ENCODE measurements around the gene ITGA11.

Gene ITGA11

GRCh38 chr15:68420186-68420684 is 11.7 kb downstream of the ITGA11 start:
- DNase-seq, result no peak
- TF ChIP-seq CTCF (IDR thresholded peaks at IDR 0.05; ENCODE audit: low read depth, low read length), result no peak
- Histone ChIP-seq H3K9me3 (no peaks in the 10 kb centered on the region), H3K36me3 (no peaks in the 10 kb centered on the region), H3K27me3 (no peaks in the 10 kb centered on the region), H3K4me3 (ENCODE audit: low read depth, low read length) (no peak overlapping the region), H3K4me1 (peaks cover 8% of the 10 kb centered on the region; the same call in 1 of the 2 replicates)

DNA sequence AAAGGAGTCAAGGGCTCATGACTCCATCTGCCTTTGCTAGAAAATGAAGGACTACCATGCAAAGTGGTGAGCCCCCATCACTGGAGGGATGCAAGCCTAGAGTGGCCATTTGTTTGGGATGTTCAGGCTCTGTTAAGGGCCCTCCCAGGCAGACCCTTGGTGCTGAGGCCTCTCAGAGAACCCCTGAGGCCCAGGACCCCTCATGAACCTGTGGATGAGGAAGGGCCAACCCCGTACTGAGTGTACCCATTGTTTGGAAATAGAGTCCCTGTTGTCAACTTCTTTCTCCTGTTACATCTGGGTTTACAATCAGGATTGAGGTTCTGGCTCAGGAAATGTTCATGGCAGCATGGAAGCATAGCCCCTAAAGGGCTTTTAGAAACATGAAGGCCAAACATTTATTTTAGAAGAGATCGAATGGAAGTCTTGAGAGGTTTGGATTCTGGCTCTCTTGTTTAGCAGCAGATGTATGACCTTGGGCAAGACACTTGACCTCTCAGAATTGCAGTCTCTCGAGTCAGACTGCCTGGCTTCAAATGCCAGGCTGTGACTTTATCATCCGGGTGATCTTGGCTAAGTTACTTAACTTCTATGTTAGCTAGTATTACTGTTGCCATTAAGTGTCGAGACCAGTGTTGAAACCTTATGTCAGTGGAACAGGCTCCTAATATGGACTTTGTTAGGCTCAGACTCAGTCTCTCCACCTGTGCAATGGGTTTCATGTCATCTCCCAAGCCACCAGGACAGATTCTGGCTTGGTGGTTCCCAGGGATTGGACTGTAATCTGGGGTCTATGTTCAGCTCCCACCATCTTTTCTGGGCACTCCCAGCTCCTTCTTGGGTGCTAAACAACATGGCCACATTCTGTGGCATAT is 12.4 kb downstream of the ITGA11 start:
- DNase-seq, result no peak
- Histone ChIP-seq H3K27me3 (no peaks in the 10 kb centered on the region), H3K4me1 (peaks cover 8% of the 10 kb centered on the region; the same call in 1 of the 2 replicates), H3K9me3 (no peaks in the 10 kb centered on the region), H3K4me3 (ENCODE audit: low read depth, low read length) (no peak overlapping the region), H3K36me3 (no peaks in the 10 kb centered on the region)
- TF ChIP-seq CTCF (IDR thresholded peaks at IDR 0.05; ENCODE audit: low read depth, low read length), result no peak

- Histone ChIP-seq H3K4me3 (ENCODE audit: low read depth, low read length) (no peak overlapping the region), H3K27me3 (no peaks in the 10 kb centered on the region), H3K36me3 (no peaks in the 10 kb centered on the region), H3K9me3 (no peaks in the 10 kb centered on the region), H3K4me1 (peaks cover 8% of the 10 kb centered on the region; the same call in 1 of the 2 replicates)
- no peak for TF ChIP-seq CTCF (IDR thresholded peaks at IDR 0.05; ENCODE audit: low read depth, low read length)
- no peak for DNase-seq
These were observed 13.3 kb downstream of the ITGA11 start for GRCh38 chr15:68418611-68419161.

DNA sequence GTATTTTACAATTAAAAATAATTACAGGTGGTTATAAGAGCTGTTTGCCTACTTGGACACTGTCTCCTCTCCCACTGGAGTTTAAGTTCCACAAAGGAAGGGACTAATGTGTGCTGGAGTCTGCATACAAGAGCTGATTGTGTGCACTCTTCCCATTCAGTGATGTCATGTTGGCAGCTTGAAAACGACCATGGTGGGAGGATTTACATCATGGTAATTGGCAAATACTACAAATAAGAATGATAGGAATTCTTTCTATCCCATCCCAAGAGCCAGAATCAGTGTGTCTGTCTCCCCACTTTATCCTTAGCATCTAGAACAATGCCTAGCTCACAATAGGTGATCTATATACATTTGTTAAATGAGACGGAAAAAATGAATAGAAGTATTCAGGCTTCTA is 14.1 kb downstream of the ITGA11 start:
- DNase-seq, result no peak
- Histone ChIP-seq H3K36me3 (no peaks in the 10 kb centered on the region), H3K4me1 (peaks cover 8% of the 10 kb centered on the region; the same call in 1 of the 2 replicates), H3K9me3 (no peaks in the 10 kb centered on the region), H3K4me3 (ENCODE audit: low read depth, low read length) (no peak overlapping the region), H3K27me3 (no peaks in the 10 kb centered on the region)
- no peak for TF ChIP-seq CTCF (IDR thresholded peaks at IDR 0.05; ENCODE audit: low read depth, low read length)

- peaks cover 8% of the 10 kb centered on the region; the same call in 1 of the 2 replicates for H3K4me1 ChIP-seq
- no peak for TF ChIP-seq CTCF (IDR thresholded peaks at IDR 0.05; ENCODE audit: low read depth, low read length)
- H3K36me3 ChIP-seq, result no peaks in the 10 kb centered on the region
- no peak overlapping the region for H3K4me3 ChIP-seq (ENCODE audit: low read depth, low read length)
- no peak for DNase-seq
- no peaks in the 10 kb centered on the region for H3K27me3 ChIP-seq
- H3K9me3 ChIP-seq, result no peaks in the 10 kb centered on the region
These were observed 14.9 kb downstream of the ITGA11 start for GRCh38 chr15:68417051-68417450.

- Histone ChIP-seq H3K36me3 (no peaks in the 10 kb centered on the region), H3K9me3 (no peaks in the 10 kb centered on the region), H3K4me3 (ENCODE audit: low read depth, low read length) (no peak overlapping the region), H3K27me3 (no peaks in the 10 kb centered on the region), H3K4me1 (peaks cover 8% of the 10 kb centered on the region; the same call in 1 of the 2 replicates)
- no peak for DNase-seq
- TF ChIP-seq CTCF (IDR thresholded peaks at IDR 0.05; ENCODE audit: low read depth, low read length), result no peak
These were observed 15.8 kb downstream of the ITGA11 start for GRCh38 chr15:68416158-68416535.

All from BE2C (cell line).